NCI-H69 (cell line): Measurements from ENCODE around the gene KCNQ1.

Source experiments
- DNase-seq: peaks from one replicate; lab custom pipeline; 2025; lab: John Stamatoyannopoulos, UW

KCNQ1 gene

GRCh38 chr11:2553198-2553597, 108.4 kb downstream of the KCNQ1 start:
- no peak for DNase-seq

- DNase-seq: no peak
These were observed 109.1 kb downstream of the KCNQ1 start for GRCh38 chr11:2553886-2554285.

- no peak for DNase-seq
These were observed 109.8 kb downstream of the KCNQ1 start for GRCh38 chr11:2554338-2555207.

- DNase-seq: no peak
These were observed 110.5 kb downstream of the KCNQ1 start for GRCh38 chr11:2555336-2555735.

DNA sequence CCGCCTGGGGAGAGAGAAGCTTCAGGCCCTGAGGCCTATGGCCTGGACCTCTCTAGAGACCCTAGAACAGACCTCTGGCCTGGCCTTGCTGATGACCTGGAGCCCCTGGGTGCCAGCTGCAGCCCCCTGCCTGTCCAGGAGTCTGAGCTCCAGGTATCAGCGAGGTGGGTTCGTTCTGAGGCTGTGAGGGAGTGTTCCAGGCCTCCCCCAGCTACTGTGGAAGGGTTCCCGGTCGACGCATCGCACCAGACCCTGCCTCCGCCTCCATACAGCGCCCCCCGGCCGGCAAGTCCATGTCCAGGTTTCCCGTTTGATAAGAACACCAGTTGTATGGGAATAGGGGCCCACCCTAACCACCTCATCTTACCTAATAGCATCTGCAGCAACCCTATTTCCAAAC, 111.1 kb downstream of the KCNQ1 start:
- DNase-seq: no peak

DNA sequence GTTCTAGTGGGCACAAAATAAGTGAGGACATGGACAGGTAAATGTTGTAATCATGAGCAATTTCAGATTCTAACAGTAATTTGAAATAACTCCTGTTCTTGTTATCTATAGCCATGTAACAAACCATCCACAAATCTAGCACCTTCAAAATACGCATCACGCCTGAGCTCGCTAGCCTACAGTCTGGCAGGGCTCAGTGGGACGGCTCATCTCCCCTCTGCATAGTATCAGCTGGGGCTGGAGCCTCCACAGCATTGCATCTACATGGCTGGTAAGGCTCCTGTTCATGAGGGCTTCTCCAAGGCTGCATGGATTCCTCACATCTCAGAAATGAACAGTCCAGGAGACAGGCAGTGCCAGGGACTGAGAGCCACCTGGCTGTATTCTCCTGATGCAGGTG, 112.6 kb downstream of the KCNQ1 start:
- DNase-seq: no peak

DNA sequence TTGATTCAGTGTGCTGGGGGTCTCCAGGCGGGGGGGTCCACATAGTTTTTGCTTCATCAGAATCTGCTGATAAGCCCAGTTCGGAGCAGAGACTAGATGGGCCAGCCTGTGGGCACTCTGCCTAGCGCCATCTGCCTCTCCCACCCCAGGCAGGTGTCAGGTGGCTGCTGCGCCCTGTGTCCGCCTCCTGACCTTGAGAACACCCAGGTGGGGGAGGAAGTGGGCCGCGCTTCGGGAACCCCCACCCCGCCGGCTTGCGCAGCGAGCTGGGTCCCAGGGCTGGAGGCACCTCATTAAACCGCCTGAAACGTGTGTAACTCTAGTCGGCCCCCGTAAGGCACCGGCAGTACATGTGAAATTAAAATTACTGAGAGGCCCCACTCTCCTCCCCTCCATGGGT, 113.6 kb downstream of the KCNQ1 start:
- no peak for DNase-seq

- no peak for DNase-seq
These were observed 114.2 kb downstream of the KCNQ1 start for GRCh38 chr11:2558861-2559526.

GRCh38 chr11:2559527-2560311, 114.9 kb downstream of the KCNQ1 start:
- no peak for DNase-seq

DNA sequence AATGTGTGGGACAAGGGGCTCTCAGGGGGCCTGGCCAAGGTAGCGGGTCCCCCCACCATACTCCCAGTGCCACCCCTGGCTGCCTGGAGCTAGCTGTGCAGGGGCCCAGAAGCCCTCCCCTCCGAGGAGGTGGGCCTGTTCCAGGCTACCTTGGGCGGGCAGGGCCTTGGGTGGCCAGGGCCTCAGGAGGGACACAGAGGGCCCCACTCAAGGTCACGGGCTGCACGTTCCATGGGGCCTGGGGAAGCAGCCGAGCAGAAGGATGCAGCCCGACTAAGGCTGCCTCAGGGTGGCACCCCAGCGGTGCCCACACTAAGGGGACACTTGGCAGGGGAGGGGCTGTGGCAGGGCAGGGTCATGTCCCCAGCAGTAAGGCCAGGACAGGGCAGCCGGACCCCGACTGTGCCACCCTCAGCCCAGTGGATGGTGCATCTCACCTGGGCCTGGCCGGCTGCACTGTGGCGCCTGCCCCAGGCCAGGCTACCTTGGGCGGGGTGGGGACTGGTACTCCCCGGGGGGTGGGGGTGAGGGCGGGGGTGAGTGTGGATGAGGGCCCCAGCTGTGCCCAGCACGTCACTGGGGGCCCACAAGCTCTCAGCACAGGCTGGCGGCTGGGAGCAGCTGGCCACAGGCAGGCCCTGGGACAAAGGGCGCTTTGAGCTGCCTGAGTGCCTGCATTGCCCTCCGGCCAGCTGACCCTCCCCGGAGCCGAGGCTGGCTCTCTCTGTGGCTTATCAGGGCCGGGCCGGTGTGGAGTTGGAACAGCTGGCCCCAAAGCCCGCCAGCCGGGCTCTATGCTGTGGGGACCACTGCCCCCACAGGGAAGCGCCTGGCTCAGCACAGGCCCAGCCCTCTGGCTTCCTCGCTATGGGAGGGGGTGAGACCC, 117.1 kb downstream of the KCNQ1 start:
- DNase-seq: no peak

GRCh38 chr11:2562890-2563212, 118.0 kb downstream of the KCNQ1 start:
- DNase-seq: no peak

DNA sequence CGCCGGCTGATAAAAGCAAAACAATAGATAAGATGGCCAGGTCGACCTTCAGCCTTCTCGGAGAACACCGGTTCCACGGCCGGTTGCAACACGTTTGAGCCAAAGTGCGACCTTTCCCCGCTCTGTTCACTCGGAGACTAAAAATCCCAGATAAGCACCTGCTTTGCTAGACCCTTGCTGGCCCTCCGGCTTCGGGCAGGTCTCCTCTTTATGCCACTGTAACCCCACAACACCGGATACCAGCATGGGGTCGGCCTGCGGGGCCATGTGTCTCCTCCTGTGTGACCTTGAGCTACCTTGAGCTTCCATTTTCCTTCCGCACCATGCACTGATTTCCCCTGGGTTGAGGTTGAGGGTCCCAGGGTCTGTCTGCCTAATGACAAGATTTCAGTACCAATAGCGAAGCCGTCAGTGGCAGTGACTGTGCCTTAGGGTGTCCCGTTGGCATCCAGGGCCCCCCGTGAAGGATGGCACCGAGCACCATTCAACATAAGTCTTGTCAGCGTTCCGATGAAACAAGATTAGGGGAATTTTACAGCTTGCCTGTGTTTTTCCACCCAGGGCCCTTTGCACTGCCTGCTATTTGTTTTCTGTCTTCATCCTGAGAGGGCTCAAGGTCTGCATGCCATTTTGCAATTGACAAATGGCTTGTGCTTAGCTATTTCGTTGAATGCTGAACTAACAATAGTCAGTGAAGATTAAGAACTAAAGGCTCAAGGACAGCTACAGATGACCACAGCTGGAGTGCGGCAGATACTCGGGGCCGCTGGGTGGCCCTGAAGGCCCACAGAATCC, 118.6 kb downstream of the KCNQ1 start:
- no peak for DNase-seq

- DNase-seq: no peak
These were observed 119.3 kb downstream of the KCNQ1 start for GRCh38 chr11:2564008-2564530.

DNA sequence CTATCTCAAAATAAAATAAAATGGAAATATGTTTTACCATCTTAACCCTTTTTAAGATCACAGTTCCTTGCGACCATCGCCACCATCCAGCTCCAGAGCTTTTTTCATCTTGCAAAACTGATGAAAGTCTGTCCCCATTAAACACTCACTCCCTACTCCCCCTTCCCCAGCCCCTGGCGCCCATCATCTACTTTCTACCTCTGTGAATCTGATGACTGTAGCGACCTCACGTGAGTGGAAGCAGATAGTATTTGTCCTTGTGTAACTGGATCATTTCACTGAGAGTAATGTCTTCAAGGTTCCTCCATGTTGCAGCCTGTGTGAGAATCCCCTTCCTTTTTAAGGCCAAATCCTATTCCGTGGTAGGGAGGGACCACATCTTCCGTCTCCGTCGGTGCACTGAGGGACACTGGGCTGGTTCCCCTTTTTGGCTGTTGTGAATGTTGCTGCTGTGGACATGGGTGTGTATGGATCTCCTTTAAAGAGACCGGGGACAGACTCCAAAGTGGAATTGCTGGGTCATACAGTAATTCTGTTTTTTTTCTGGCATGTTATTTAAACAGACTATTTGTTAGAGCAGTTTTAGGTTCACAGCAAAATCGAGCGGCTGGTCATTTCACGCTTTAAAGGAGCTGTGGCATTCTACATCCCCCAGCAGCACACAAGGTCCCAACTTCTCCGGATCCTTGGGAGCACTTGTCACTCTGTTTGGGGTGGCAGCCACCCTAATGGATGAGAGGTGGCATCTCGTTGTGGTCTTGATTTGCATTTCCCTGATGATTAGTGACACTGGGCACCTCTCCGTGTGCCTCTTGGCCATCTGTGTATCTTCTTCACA, 120.0 kb downstream of the KCNQ1 start:
- DNase-seq: no peak

- no peak for DNase-seq
These were observed 120.8 kb downstream of the KCNQ1 start for GRCh38 chr11:2565447-2566222.

DNA sequence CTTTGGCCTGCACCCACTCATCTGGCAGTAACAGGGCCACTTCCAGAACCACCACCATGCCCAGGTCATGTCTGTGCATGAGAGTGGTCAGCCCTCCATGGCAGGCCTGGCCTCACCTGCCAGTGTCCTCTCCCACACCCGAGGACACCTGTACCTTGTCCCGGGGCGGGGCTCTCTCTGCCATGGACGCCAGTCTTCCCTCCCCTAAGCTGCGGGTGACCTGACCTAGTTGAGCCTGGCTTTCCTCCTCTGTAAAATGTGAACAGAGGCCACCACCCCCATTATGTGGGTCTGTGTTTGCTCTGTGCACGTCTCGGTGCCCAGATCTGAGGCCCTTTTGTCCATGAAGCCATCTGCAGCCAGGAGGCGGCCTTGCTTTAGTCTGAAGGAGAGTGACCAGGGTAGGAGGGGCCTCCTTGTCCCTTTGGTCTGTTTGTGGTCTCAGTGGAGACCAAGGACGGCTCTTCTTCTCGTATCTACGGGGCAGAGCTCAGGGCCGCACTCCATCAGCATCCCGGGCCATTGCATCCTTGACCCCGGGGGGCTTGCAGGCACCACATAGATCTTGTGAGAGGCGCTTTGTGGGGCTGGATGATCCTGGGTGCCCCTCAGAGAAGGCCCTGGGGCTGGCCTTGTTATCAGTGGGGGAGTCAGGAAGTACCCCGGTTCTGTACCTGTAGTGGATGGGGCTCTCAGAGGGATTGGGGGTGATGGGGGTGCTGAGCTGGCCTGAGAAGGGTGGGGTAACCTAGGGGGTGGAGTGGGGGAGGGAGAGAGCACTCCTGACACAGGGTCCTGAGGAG, 121.6 kb downstream of the KCNQ1 start:
- no peak for DNase-seq

DNA sequence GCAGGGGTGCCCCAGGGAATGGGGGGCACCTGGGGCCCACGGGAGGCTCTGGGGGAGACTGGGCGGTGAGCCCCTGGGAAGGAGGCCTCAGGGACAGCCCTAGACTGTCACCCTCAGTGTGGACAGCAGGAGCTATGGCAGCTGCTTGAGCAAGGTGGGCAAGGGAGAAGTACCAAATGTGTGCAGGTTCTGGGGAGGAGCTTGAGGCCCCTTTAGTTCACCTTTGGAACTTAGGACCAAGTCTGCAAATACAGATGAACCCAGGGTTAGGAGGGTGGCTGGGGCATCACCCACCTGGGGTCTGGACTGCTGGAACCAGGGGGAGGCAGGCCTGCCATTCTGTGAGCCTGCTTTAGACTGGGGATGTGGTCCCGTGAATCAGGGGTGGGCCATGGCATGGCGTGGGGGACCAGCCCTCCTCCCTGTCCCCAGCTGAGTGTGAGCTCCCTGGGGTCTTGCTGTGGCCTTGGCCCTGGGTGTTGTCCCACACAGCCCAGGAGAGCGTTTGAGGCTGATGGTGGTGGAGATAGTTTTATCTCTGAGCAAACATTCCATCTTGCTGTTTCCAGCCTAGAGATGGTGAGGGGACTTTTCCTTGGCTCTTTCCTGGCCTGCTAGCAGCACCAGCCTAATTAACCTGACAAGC, 122.3 kb downstream of the KCNQ1 start:
- DNase-seq: no peak

DNA sequence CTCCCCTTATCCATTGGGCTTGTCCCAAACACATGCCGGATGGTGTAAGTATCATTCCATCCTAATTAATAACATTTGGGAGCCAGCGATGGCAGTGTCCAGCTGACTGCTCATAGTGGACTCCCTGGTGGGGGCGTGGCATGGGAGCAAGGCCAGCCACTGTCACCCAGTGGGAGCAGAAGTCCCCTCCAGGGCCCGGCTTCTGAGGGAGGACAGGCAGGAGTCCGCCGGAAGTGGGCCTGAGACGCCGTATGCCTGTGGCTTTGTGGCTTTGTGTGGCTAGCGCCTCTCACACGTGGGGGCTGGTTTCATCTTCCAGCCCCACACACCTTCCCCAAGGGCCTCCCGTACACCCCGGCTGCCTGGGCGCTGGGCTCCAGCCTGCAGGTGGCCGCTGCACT, 124.5 kb downstream of the KCNQ1 start:
- DNase-seq: no peak
